Measurements from ENCODE around the gene HDHD3.

DNA sequence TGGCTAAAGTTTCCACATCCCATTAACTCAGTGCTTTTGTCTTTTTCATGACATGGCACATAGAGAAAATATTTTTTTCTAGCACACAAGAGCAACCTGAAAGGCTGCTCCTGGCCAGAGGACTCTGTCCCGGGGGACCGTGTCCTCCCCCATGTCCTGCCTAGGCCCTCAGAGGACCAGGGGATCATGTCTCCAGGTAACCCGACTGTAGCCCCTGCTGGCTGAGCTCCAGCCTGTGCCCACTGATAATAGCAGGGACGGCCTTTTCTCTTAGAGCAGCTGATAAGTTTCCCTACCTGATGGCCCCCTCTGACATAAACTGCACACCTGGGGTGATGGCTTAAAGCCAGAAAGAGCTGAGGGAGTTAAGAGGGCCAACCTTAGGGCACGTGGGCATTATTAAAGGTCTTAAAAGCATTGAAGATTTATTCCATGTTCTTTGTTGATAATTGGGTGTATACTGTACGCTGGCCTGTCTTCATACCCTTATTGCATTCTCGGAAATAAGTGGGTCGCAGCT is 5.9 kb downstream of the HDHD3 start:
- TF ChIP-seq, protein P1, sequence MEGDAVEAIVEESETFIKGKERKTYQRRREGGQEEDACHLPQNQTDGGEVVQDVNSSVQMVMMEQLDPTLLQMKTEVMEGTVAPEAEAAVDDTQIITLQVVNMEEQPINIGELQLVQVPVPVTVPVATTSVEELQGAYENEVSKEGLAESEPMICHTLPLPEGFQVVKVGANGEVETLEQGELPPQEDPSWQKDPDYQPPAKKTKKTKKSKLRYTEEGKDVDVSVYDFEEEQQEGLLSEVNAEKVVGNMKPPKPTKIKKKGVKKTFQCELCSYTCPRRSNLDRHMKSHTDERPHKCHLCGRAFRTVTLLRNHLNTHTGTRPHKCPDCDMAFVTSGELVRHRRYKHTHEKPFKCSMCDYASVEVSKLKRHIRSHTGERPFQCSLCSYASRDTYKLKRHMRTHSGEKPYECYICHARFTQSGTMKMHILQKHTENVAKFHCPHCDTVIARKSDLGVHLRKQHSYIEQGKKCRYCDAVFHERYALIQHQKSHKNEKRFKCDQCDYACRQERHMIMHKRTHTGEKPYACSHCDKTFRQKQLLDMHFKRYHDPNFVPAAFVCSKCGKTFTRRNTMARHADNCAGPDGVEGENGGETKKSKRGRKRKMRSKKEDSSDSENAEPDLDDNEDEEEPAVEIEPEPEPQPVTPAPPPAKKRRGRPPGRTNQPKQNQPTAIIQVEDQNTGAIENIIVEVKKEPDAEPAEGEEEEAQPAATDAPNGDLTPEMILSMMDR (IDR thresholded peaks at IDR 0.05; ENCODE audit: insufficient read depth, low read length) = no peak
- no peak for TF ChIP-seq SPI1 (IDR thresholded peaks at IDR 0.05; ENCODE audit: borderline replicate concordance, low read depth)
- TF ChIP-seq POLR2AphosphoS5 (IDR thresholded peaks at IDR 0.05; ENCODE audit: low read depth) = no peak
- TF ChIP-seq, protein P2, sequence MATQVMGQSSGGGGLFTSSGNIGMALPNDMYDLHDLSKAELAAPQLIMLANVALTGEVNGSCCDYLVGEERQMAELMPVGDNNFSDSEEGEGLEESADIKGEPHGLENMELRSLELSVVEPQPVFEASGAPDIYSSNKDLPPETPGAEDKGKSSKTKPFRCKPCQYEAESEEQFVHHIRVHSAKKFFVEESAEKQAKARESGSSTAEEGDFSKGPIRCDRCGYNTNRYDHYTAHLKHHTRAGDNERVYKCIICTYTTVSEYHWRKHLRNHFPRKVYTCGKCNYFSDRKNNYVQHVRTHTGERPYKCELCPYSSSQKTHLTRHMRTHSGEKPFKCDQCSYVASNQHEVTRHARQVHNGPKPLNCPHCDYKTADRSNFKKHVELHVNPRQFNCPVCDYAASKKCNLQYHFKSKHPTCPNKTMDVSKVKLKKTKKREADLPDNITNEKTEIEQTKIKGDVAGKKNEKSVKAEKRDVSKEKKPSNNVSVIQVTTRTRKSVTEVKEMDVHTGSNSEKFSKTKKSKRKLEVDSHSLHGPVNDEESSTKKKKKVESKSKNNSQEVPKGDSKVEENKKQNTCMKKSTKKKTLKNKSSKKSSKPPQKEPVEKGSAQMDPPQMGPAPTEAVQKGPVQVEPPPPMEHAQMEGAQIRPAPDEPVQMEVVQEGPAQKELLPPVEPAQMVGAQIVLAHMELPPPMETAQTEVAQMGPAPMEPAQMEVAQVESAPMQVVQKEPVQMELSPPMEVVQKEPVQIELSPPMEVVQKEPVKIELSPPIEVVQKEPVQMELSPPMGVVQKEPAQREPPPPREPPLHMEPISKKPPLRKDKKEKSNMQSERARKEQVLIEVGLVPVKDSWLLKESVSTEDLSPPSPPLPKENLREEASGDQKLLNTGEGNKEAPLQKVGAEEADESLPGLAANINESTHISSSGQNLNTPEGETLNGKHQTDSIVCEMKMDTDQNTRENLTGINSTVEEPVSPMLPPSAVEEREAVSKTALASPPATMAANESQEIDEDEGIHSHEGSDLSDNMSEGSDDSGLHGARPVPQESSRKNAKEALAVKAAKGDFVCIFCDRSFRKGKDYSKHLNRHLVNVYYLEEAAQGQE (IDR thresholded peaks at IDR 0.05; ENCODE audit: insufficient replicate concordance, low read depth) = no peak
